ENCODE data around the gene CD300LG. TPM values are rescaled to one million over a fixed set of nuclear protein-coding genes. Genes with fewer than 3 reads are reported as not detected.
A peak's percentile ranks its signal among the peaks of the same experiment; 100 is the strongest.

Gene CD300LG
- polyA plus RNA-seq, 3 donors, result not detected

GRCh38 chr17:43831633-43832032, 15.3 kb upstream of the CD300LG start:
- H3K9ac ChIP-seq (ENCODE audit: insufficient read depth, low read length, poor library complexity, severe bottlenecking), result no peak overlapping the region
- H3K36me3 ChIP-seq (replicated peaks in 1 of 2; ENCODE audit: control insufficient read depth in 1 of 2, insufficient read depth in 2 of 2, low read length in 2 of 2), result no peaks in the 10 kb centered on the region
- H3K9me3 ChIP-seq (replicated peaks in 1 of 2; ENCODE audit: control insufficient read depth in 1 of 2, insufficient read depth in 1 of 2, low read length in 2 of 2), result no peaks in the 10 kb centered on the region
- Mint-ChIP-seq H3K9me3 (peaks cover 0 to 1% (median 0%) of the 10 kb centered on the region in 7 donors), H3K36me3 (peaks cover 4% of the 10 kb centered on the region in 2 donors), H3K27me3 (ENCODE audit: low read depth in 3 of 3) (peaks cover 25 to 28% (median 27%) of the 10 kb centered on the region in 3 donors), H3K4me3 (peak overlapping the region; percentile 74 to 89), H3K27ac (no peak overlapping the region), H3K4me1 (peaks cover 17% of the 10 kb centered on the region)
- DNase-seq, result no peak
- H3K27ac ChIP-seq (ENCODE audit: low read depth in 1 of 2, low read length in 2 of 2), result no peak overlapping the region
- H2AFZ ChIP-seq (ENCODE audit: insufficient read depth, low read depth, low read length, poor library complexity, severe bottlenecking), result no peak overlapping the region
- H3K79me2 ChIP-seq (ENCODE audit: insufficient read depth, low read length), result no peaks in the 10 kb centered on the region
- H3K27me3 ChIP-seq (ENCODE audit: control insufficient read depth in 2 of 2, insufficient read depth in 2 of 2, low read length in 2 of 2), result peaks cover 0 to 26% of the 10 kb centered on the region in 2 donors
- intact Hi-C loops (cut with micrococcal nuclease), result no loop called here
- H3K4me1 ChIP-seq (ENCODE audit: control insufficient read depth in 1 of 2, insufficient read depth in 2 of 2, low read length in 2 of 2), result peaks cover 14 to 18% of the 10 kb centered on the region in 2 donors
- WGBS (ENCODE audit: insufficient coverage), result 96% methylated on average over 4 of the region's 8 CpGs
- TF ChIP-seq CTCF (IDR thresholded peaks at IDR 0.05), result no peak
- H4K20me1 ChIP-seq (ENCODE audit: insufficient read depth, low read length), result no peaks in the 10 kb centered on the region
- H3K4me2 ChIP-seq (replicated peaks; ENCODE audit: extremely low read depth, low read length, poor library complexity, severe bottlenecking), result no peak overlapping the region
- H3K4me3 ChIP-seq (replicated peaks in 1 of 3; ENCODE audit: low read depth in 2 of 3, low read length in 3 of 3), result no peak overlapping the region

- H3K4me1 Mint-ChIP-seq, result peaks cover 17% of the 10 kb centered on the region
- peak in 2 of 3 donors; percentile 12 to 34 for DNase-seq
- Histone ChIP-seq H3K36me3 (replicated peaks in 1 of 2; ENCODE audit: control insufficient read depth in 1 of 2, insufficient read depth in 2 of 2, low read length in 2 of 2) (no peaks in the 10 kb centered on the region), H3K27ac (ENCODE audit: low read depth in 1 of 2, low read length in 2 of 2) (no peak overlapping the region), H3K4me2 (replicated peaks; ENCODE audit: extremely low read depth, low read length, poor library complexity, severe bottlenecking) (peak overlapping the region; percentile 98), H3K4me1 (ENCODE audit: control insufficient read depth in 1 of 2, insufficient read depth in 2 of 2, low read length in 2 of 2) (peaks cover 14 to 18% of the 10 kb centered on the region in 2 donors), H3K79me2 (ENCODE audit: insufficient read depth, low read length) (no peaks in the 10 kb centered on the region), H3K27me3 (ENCODE audit: control insufficient read depth in 2 of 2, insufficient read depth in 2 of 2, low read length in 2 of 2) (peaks cover 0 to 26% of the 10 kb centered on the region in 2 donors), H3K4me3 (replicated peaks in 1 of 3; ENCODE audit: low read depth in 2 of 3, low read length in 3 of 3) (peak overlapping the region; percentile 16 to 79 (median 51)), H4K20me1 (ENCODE audit: insufficient read depth, low read length) (no peaks in the 10 kb centered on the region), H3K9me3 (replicated peaks in 1 of 2; ENCODE audit: control insufficient read depth in 1 of 2, insufficient read depth in 1 of 2, low read length in 2 of 2) (no peaks in the 10 kb centered on the region), H3K9ac (ENCODE audit: insufficient read depth, low read length, poor library complexity, severe bottlenecking) (peak overlapping the region; percentile 63), H2AFZ (ENCODE audit: insufficient read depth, low read depth, low read length, poor library complexity, severe bottlenecking) (peak overlapping the region; percentile 86)
- H3K4me3 Mint-ChIP-seq, result peak overlapping the region; percentile 74 to 89
- peak overlapping the region in 1 of 7 donors; percentile 52 for H3K27ac Mint-ChIP-seq
- WGBS (ENCODE audit: insufficient coverage), result 8% methylated on average over 33 of the region's 51 CpGs
- peaks cover 4% of the 10 kb centered on the region in 2 donors for H3K36me3 Mint-ChIP-seq
- TF ChIP-seq CTCF (IDR thresholded peaks at IDR 0.05), result no peak
- peaks cover 27 to 29% (median 27%) of the 10 kb centered on the region in 3 donors for H3K27me3 Mint-ChIP-seq (ENCODE audit: low read depth in 3 of 3)
- H3K9me3 Mint-ChIP-seq, result peaks cover 0 to 1% (median 0%) of the 10 kb centered on the region in 7 donors
- intact Hi-C loops (cut with micrococcal nuclease), result no loop called here
Measured at GRCh38 chr17:43832168-43832975, 14.6 kb upstream of the CD300LG start.
